Stimulated activated CD4-positive, alpha-beta T cell treated with anti-CD3 and anti-CD28 coated beads, TNF-alpha, amount 100 ng/mL, for 24 hours (primary cell): Measurements from ENCODE around the gene PTPN14.
"Not testable (repeated sequence)": the region's sequence is repeated elsewhere in the genome, so short reads cannot be mapped to it uniquely, and the experiment has no call there.

Source experiments
- DNase-seq, 3 experiments: peaks; one replicate each; pipeline ENCODE4 v3.0.0-alpha.2; 2020; ENCODE audit warnings: low read depth in 3 of 3

Gene PTPN14

GRCh38 chr1:214541693-214542092 lies 9.7 kb downstream of the PTPN14 start:
- no peak for DNase-seq

- DNase-seq = no peak
These were observed 10.2 kb downstream of the PTPN14 start for GRCh38 chr1:214541206-214541605.

- no peak for DNase-seq
These were observed 11.1 kb downstream of the PTPN14 start for GRCh38 chr1:214540324-214540723.

GRCh38 chr1:214538496-214538895 lies 12.9 kb downstream of the PTPN14 start:
- no peak for DNase-seq

- no peak for DNase-seq
These were observed 13.4 kb downstream of the PTPN14 start for GRCh38 chr1:214537872-214538473.

GRCh38 chr1:214537219-214537618 lies 14.2 kb downstream of the PTPN14 start:
- DNase-seq = no peak

GRCh38 chr1:214532070-214532469 lies 19.3 kb downstream of the PTPN14 start:
- no peak for DNase-seq

- no peak for DNase-seq
These were observed 25.8 kb downstream of the PTPN14 start for GRCh38 chr1:214525535-214526019.

- no peak for DNase-seq
These were observed 26.6 kb downstream of the PTPN14 start for GRCh38 chr1:214524824-214525223.

GRCh38 chr1:214523124-214523824 lies 28.1 kb downstream of the PTPN14 start:
- DNase-seq = no peak

GRCh38 chr1:214521458-214521857 lies 29.9 kb downstream of the PTPN14 start:
- DNase-seq = not testable (repeated sequence)

- no peak for DNase-seq
These were observed 30.7 kb downstream of the PTPN14 start for GRCh38 chr1:214520544-214521165.

- DNase-seq = no peak
These were observed 33.0 kb downstream of the PTPN14 start for GRCh38 chr1:214518361-214518760.

- no peak for DNase-seq
These were observed 34.7 kb downstream of the PTPN14 start for GRCh38 chr1:214516434-214517326.

GRCh38 chr1:214515544-214516433 lies 35.6 kb downstream of the PTPN14 start:
- no peak for DNase-seq

- no peak for DNase-seq
These were observed 36.5 kb downstream of the PTPN14 start for GRCh38 chr1:214514819-214515383.

GRCh38 chr1:214514032-214514818 lies 37.2 kb downstream of the PTPN14 start:
- DNase-seq = no peak

- DNase-seq = no peak
These were observed 38.0 kb downstream of the PTPN14 start for GRCh38 chr1:214513394-214513793.

GRCh38 chr1:214511639-214511998 lies 39.8 kb downstream of the PTPN14 start:
- no peak for DNase-seq
